H7 (cell line): ENCODE results near the gene CDX1. TPM values are rescaled to one million over a fixed set of nuclear protein-coding genes. Genes with fewer than 3 reads are reported as not detected.

Source experiments
- DNase-seq: peaks from one replicate; pipeline ENCODE4 v3.0.0; 2012
- H3K27me3 ChIP-seq: 2 replicates; pipeline ENCODE4 v1.6.0; 2011; ENCODE audit warnings: mild to moderate bottlenecking, low read length; ENCODE audit not compliant: control insufficient read depth, insufficient read depth
- H3K36me3 ChIP-seq: replicated peaks from 2 replicates; pipeline ENCODE4 v1.5.1; 2011; ENCODE audit warnings: low read length; ENCODE audit not compliant: control insufficient read depth, insufficient read depth
- H3K4me3 ChIP-seq: 2 replicates; pipeline ENCODE4 v1.5.1; 2011; ENCODE audit warnings: low read depth, mild to moderate bottlenecking, control low read depth, low read length, moderate library complexity; ENCODE audit not compliant: insufficient read depth
- total RNA-seq: library from RNA; depleted of rRNA; stranded (reverse); fragments of >200 nt; shearing (Covaris generic); gene quantifications from 2 replicates; pipeline ENCODE4 v1.2.3, GENCODE V29; 2014

The CDX1 gene
- total RNA-seq, 1 experiment from 2014 or later = 0.62 TPM

GRCh38 chr5:150174285-150174684 is 7.7 kb downstream of the CDX1 start:
- Histone ChIP-seq H3K27me3 (peaks cover 27% of the 10 kb centered on the region), H3K36me3 (no peaks in the 10 kb centered on the region), H3K4me3 (no peak overlapping the region)
- no peak for DNase-seq

- no peak for DNase-seq
- no peak overlapping the region for H3K4me3 ChIP-seq
- H3K36me3 ChIP-seq = no peaks in the 10 kb centered on the region
- peaks cover 19% of the 10 kb centered on the region for H3K27me3 ChIP-seq
These were observed 8.5 kb downstream of the CDX1 start for GRCh38 chr5:150175076-150175475.

- Histone ChIP-seq H3K27me3 (peaks cover 14% of the 10 kb centered on the region), H3K4me3 (no peak overlapping the region), H3K36me3 (no peaks in the 10 kb centered on the region)
- DNase-seq = peak; percentile 94
These were observed 9.0 kb downstream of the CDX1 start for GRCh38 chr5:150175536-150175935.

- Histone ChIP-seq H3K27me3 (peaks cover 5% of the 10 kb centered on the region), H3K4me3 (no peak overlapping the region), H3K36me3 (no peaks in the 10 kb centered on the region)
- DNase-seq = no peak
These were observed 10.3 kb downstream of the CDX1 start for GRCh38 chr5:150176745-150177477.

GRCh38 chr5:150177721-150178120 is 11.1 kb downstream of the CDX1 start:
- Histone ChIP-seq H3K4me3 (no peak overlapping the region), H3K36me3 (no peaks in the 10 kb centered on the region), H3K27me3 (peaks cover 4% of the 10 kb centered on the region)
- no peak for DNase-seq

- Histone ChIP-seq H3K36me3 (no peaks in the 10 kb centered on the region), H3K4me3 (no peak overlapping the region), H3K27me3 (no peaks in the 10 kb centered on the region; the same call in 1 of the 2 replicates)
- DNase-seq = no peak
These were observed 11.7 kb downstream of the CDX1 start for GRCh38 chr5:150178262-150178661.

GRCh38 chr5:150179019-150179620 is 12.5 kb downstream of the CDX1 start:
- no peak for DNase-seq
- H3K4me3 ChIP-seq = no peak overlapping the region
- no peaks in the 10 kb centered on the region; the same call in 1 of the 2 replicates for H3K27me3 ChIP-seq
- no peaks in the 10 kb centered on the region for H3K36me3 ChIP-seq

GRCh38 chr5:150180241-150181026 is 13.9 kb downstream of the CDX1 start:
- peaks cover 2% of the 10 kb centered on the region for H3K27me3 ChIP-seq
- no peaks in the 10 kb centered on the region for H3K36me3 ChIP-seq
- no peak for DNase-seq
- no peak overlapping the region for H3K4me3 ChIP-seq

- Histone ChIP-seq H3K4me3 (no peak overlapping the region), H3K36me3 (no peaks in the 10 kb centered on the region), H3K27me3 (peaks cover 2% of the 10 kb centered on the region)
- no peak for DNase-seq
These were observed 14.4 kb downstream of the CDX1 start for GRCh38 chr5:150181027-150181426.

- H3K36me3 ChIP-seq = no peaks in the 10 kb centered on the region
- H3K27me3 ChIP-seq = peaks cover 8% of the 10 kb centered on the region
- no peak for DNase-seq
- no peak overlapping the region for H3K4me3 ChIP-seq
These were observed 15.4 kb downstream of the CDX1 start for GRCh38 chr5:150181766-150182545.

GRCh38 chr5:150182774-150183173 is 16.2 kb downstream of the CDX1 start:
- no peak overlapping the region for H3K4me3 ChIP-seq
- no peak for DNase-seq

GRCh38 chr5:150183436-150183835 is 16.9 kb downstream of the CDX1 start:
- Histone ChIP-seq H3K36me3 (no peaks in the 10 kb centered on the region), H3K27me3 (peaks cover 20% of the 10 kb centered on the region), H3K4me3 (no peak overlapping the region)
- no peak for DNase-seq

More at GRCh38 chr5:150182774-150183173, 16.2 kb downstream of the CDX1 start:
- H3K27me3 ChIP-seq = peaks cover 14% of the 10 kb centered on the region
- no peaks in the 10 kb centered on the region for H3K36me3 ChIP-seq

GRCh38 chr5:150184006-150184405 is 17.4 kb downstream of the CDX1 start:
- no peak for DNase-seq
- H3K4me3 ChIP-seq = no peak overlapping the region
- no peaks in the 10 kb centered on the region for H3K36me3 ChIP-seq
- H3K27me3 ChIP-seq = peaks cover 26% of the 10 kb centered on the region
